Measurements from ENCODE around the gene TBX19. TPM values are rescaled to one million over a fixed set of nuclear protein-coding genes. Genes with fewer than 3 reads are reported as not detected.
"Not testable (repeated sequence)": the region's sequence is repeated elsewhere in the genome, so short reads cannot be mapped to it uniquely, and the experiment has no call there.

The TBX19 gene
- total RNA-seq, 2 donors from 2014 or later = 1.2 to 1.8 TPM

- peak; percentile 97 for DNase-seq (ENCODE audit: low spot score)
- intact Hi-C loops (cut with DNase I) = loop anchor here in 1 of 2 donors (10.0 kb wide), 1 partner anchor 232 kb away; the partner anchor contains the start of gene XCL1
Measured at GRCh38 chr1:168342572-168343280, 62.0 kb downstream of the TBX19 start.

DNA sequence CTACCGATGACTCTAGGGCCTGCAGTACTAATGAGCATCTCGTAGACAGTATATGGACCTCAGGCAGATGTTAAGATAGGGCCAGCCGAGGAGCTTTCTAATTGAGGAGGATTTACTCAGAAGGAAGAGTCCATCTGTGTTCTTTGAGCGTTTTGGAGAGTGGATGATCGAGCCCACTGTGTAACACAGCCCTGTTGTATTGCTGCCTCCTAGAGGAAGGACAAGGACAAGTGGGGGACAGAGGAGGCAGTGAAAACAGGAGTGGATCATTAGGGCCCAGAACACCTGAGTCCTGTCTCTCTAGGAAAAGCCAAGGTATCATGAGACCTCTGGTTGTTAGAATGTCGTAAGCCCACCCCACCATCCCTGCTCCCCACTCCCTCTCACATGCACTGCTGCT lies 62.9 kb downstream of the TBX19 start:
- DNase-seq (ENCODE audit: low spot score) = no peak
- intact Hi-C loops (cut with DNase I) = loop anchor here in 1 of 2 donors (10.0 kb wide), 1 partner anchor 231 kb away; the partner anchor contains the start of gene XCL1

GRCh38 chr1:168344517-168344916 lies 63.8 kb downstream of the TBX19 start:
- intact Hi-C loops (cut with DNase I) = loop anchor here in 1 of 2 donors (10.0 kb wide), 1 partner anchor 230 kb away; the partner anchor contains the start of gene XCL1
- DNase-seq (ENCODE audit: low spot score) = no peak

- no peak for DNase-seq (ENCODE audit: low spot score)
- intact Hi-C loops (cut with DNase I) = loop anchor here in 1 of 2 donors (10.0 kb wide), 1 partner anchor 229 kb away; the partner anchor contains the start of gene XCL1
Measured at GRCh38 chr1:168345939-168346338, 65.3 kb downstream of the TBX19 start.

DNA sequence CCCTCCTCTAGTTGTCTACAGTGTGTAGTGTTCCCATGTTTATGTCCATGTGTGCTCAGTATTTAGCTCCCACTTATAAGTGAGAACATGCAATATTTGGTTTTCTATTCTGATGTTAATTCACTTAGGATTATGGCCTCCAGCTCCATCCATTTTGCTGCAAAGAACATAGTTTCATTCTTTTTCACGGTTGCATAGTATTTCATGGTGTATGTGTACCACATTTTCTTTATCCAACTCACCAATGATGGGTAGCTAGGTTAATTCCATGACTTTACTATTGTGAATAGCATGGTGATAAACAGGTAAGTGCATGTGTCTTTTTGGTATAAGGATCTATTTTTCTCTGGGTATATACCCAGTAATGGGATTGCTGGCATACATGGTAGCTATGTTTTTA lies 67.0 kb downstream of the TBX19 start:
- intact Hi-C loops (cut with DNase I) = loop anchor here in 1 of 2 donors (10.0 kb wide), 1 partner anchor 227 kb away; the partner anchor contains the start of gene XCL1
- DNase-seq (ENCODE audit: low spot score) = no peak

GRCh38 chr1:168348146-168348709 lies 67.6 kb downstream of the TBX19 start:
- DNase-seq (ENCODE audit: low spot score) = no peak
- intact Hi-C loops (cut with DNase I) = loop anchor here in 1 of 2 donors (10.0 kb wide), 1 partner anchor 227 kb away; the partner anchor contains the start of gene XCL1

- intact Hi-C loops (cut with DNase I); DNase-seq (ENCODE audit: low spot score): not testable (repeated sequence)
Measured at GRCh38 chr1:168354335-168355269, 73.9 kb downstream of the TBX19 start.

- DNase-seq (ENCODE audit: low spot score) = no peak
- intact Hi-C loops (cut with DNase I) = no loop called here
Measured at GRCh38 chr1:168360151-168361021, 79.7 kb downstream of the TBX19 start.

GRCh38 chr1:168361252-168361651 lies 80.6 kb downstream of the TBX19 start:
- no peak for DNase-seq (ENCODE audit: low spot score)
- intact Hi-C loops (cut with DNase I) = no loop called here

DNA sequence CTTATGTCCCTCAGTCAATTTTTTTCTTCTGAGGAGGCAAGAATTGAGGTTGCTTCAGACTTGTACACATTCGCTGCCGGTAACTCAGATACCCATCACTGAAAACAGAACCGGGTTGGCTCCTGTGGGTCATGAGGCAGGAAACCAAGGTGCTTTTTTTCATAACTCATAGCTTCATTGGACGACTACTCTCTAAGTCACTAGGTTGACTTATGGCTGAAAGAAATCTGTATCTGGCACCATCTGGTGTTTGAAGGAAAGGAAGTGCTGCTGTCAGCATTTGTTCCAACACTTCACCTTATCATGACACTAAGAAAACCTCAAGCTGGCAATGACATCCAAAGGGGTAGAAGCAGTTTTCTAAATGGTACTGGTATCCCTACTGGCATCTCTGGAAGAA lies 82.3 kb downstream of the TBX19 start:
- intact Hi-C loops (cut with DNase I) = no loop called here
- no peak for DNase-seq (ENCODE audit: low spot score)

Other genes starting within 250 kb of the TBX19 start
- 10 to 100 TPM; 12.9 to 17.7 TPM for gene GPR161, start 143.9 kb upstream of the TBX19 start, total RNA-seq
- gene TIPRL, start 101.9 kb upstream of the TBX19 start, total RNA-seq = 10 to 100 TPM; 29.2 to 32.7 TPM
- gene SFT2D2, start 54.9 kb upstream of the TBX19 start, total RNA-seq = 10 to 100 TPM; 55.3 to 64.6 TPM